Activated CD4-positive, alpha-beta T cell treated with anti-CD3 and anti-CD28 coated beads, Interleukin-2, amount 10 ng/mL, durations not matched to agents 24 days and 14 days (primary cell): Measurements from ENCODE around the gene TERC. TPM values are rescaled to one million over a fixed set of nuclear protein-coding genes. Genes with fewer than 3 reads are reported as not detected.

Source experiments
- DNase-seq: peaks from one replicate; pipeline ENCODE4 v3.0.0; 2022
- H3K27ac Mint-ChIP-seq: one replicate; pipeline ENCODE4 v1.8.0; 2022; ENCODE audit warnings: mild to moderate bottlenecking, mixed read lengths
- H3K27me3 Mint-ChIP-seq: one replicate; pipeline ENCODE4 v1.8.0; 2022; ENCODE audit warnings: mixed read lengths
- H3K36me3 Mint-ChIP-seq: one replicate; pipeline ENCODE4 v1.8.0; 2022; ENCODE audit warnings: low read depth, mild to moderate bottlenecking, mixed read lengths
- H3K4me1 Mint-ChIP-seq: one replicate; pipeline ENCODE4 v1.8.0; 2021; ENCODE audit warnings: mixed read lengths
- H3K4me3 Mint-ChIP-seq: one replicate; pipeline ENCODE4 v1.8.0; 2022; ENCODE audit warnings: mild to moderate bottlenecking, moderate library complexity, mixed read lengths
- H3K9me3 Mint-ChIP-seq: one replicate; pipeline ENCODE4 v1.8.0; 2021; ENCODE audit warnings: mixed read lengths
- intact Hi-C: fragments of 100-400 bp; cut with micrococcal nuclease; formaldehyde crosslinking; loops from one replicate; pipeline ENCODE4 v1.15.1; 2023
- total RNA-seq: library from RNA; stranded (reverse); gene quantifications from 2 replicates; pipeline ENCODE4 v1.2.3, GENCODE V29; 2022

The TERC gene
- 8.9 TPM in 1 of 2 replicates, not detected in the other for total RNA-seq

DNA sequence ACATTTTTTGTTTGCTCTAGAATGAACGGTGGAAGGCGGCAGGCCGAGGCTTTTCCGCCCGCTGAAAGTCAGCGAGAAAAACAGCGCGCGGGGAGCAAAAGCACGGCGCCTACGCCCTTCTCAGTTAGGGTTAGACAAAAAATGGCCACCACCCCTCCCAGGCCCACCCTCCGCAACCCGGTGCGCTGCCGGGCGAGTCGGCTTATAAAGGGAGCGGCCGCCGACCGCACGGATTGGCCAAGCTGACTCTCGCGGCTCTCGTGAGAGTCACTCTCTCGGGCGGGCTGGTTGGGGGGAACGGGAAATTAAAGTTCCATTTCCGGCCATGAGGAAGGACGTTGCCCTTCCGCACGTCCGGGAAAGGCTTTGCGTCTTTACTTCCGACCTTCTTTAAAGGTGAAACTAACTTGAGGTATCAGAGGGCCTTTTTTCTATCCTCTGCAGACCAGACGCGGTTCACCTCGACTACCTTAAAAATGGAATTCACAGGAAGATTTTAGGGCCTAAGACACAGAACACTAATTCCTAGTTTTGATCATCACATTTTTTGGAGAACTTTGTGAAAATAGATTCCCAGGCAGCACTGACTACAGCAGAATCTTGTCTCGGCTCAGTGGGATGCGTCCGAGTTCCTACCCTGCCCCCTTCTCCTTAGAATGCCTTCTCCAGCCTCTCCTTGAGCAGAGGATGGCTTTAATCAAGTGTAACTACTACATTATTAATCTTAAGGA lies at the start of gene TERC:
Gene TERC, minus strand, starts transcription at position 179 of the 731 bp plus-strand sequence.
- intact Hi-C loops, result loop anchor here (1.0 to 5.0 kb wide), 6 partner anchors 8 to 592 kb away; partner anchors contain the start of genes GPR160, LRRC34, LRRIQ4 and MYNN
- Mint-ChIP-seq H3K27ac (peak within 1 kb of the TSS; percentile 98), H3K4me3 (peak within 1 kb of the TSS; percentile 96), H3K4me1 (peaks cover 19% of the 10 kb centered on the region), H3K36me3 (peaks cover 1% of the 10 kb centered on the region), H3K27me3 (no peaks in the 10 kb centered on the region), H3K9me3 (no peaks in the 10 kb centered on the region)
- peak; percentile 96 for DNase-seq

GRCh38 chr3:169813757-169814517 lies 49.1 kb upstream of the TERC start:
- Mint-ChIP-seq H3K9me3 (peaks cover 7% of the 10 kb centered on the region), H3K4me3 (peak overlapping the region; percentile 92), H3K27me3 (peaks cover 25% of the 10 kb centered on the region), H3K27ac (peak overlapping the region; percentile 91), H3K36me3 (peaks cover 7% of the 10 kb centered on the region), H3K4me1 (peaks cover 32% of the 10 kb centered on the region)
- intact Hi-C loops, result loop anchor here (1.0 to 5.0 kb wide), 3 partner anchors 49 to 543 kb away; partner anchors contain the start of genes SKIL and TERC
- peak; percentile 93 for DNase-seq

DNA sequence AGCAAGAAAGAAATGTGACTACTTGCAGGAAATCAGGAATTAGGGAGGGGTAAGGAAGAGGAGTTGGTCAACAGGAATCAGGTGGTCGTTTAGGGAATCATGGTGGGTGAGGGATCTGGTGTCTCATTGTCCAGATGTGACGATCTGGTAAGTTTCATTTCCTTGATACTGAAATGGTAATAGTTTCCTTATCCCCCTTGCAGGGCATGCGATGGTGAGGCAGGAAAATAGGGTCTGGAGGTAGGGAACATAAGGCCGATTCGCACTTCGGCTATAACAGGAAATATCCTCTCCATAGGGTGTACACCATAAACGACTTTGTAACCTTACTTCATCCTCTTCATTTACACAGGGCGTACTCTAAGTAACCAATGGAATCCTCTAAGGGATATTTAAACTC lies 48.4 kb upstream of the TERC start:
- Mint-ChIP-seq H3K27me3 (peaks cover 20% of the 10 kb centered on the region), H3K36me3 (peaks cover 8% of the 10 kb centered on the region), H3K9me3 (peaks cover 7% of the 10 kb centered on the region), H3K4me3 (peak overlapping the region; percentile 92), H3K27ac (peak overlapping the region; percentile 91), H3K4me1 (peaks cover 37% of the 10 kb centered on the region)
- intact Hi-C loops, result loop anchor here (1.0 to 5.0 kb wide), 3 partner anchors 48 to 544 kb away; partner anchors contain the start of genes SKIL and TERC
- peak; percentile 59 for DNase-seq

- Mint-ChIP-seq H3K27me3 (peaks cover 14% of the 10 kb centered on the region), H3K4me3 (peak within 1 kb of the TSS; percentile 92), H3K9me3 (peaks cover 7% of the 10 kb centered on the region), H3K4me1 (peaks cover 40% of the 10 kb centered on the region), H3K36me3 (peaks cover 12% of the 10 kb centered on the region), H3K27ac (peak within 1 kb of the TSS; percentile 91)
- intact Hi-C loops, result loop anchor here (1.0 to 5.0 kb wide), 4 partner anchors 39 to 545 kb away; partner anchors contain the start of genes MYNN, SKIL and TERC
- peak; percentile 91 for DNase-seq
Observed at GRCh38 chr3:169812332-169813235, 47.7 kb upstream of the TERC start, which contains the start of the genes LRRC34 and LRRIQ4. LRRC34 (minus strand) TSS chr3:169812904; CDS start chr3:169812548, 356 bp downstream. LRRIQ4 (plus strand) TSS chr3:169812870; CDS start chr3:169821922, 9,052 bp downstream.

- H3K36me3 Mint-ChIP-seq, result peaks cover 12% of the 10 kb centered on the region
- H3K27ac Mint-ChIP-seq, result peak overlapping the region; percentile 91
- H3K4me3 Mint-ChIP-seq, result peak overlapping the region; percentile 92
- intact Hi-C loops, result loop anchor here (1.0 to 5.0 kb wide), 3 partner anchors 38 to 546 kb away; partner anchors contain the start of genes MYNN, SKIL and TERC
- peaks cover 40% of the 10 kb centered on the region for H3K4me1 Mint-ChIP-seq
- H3K27me3 Mint-ChIP-seq, result peaks cover 8% of the 10 kb centered on the region
- DNase-seq, result peak; percentile 76
- peaks cover 7% of the 10 kb centered on the region for H3K9me3 Mint-ChIP-seq
Observed at GRCh38 chr3:169811631-169812331, 46.9 kb upstream of the TERC start.

GRCh38 chr3:169809230-169809795 lies 44.5 kb upstream of the TERC start:
- H3K27ac Mint-ChIP-seq, result peak overlapping the region; percentile 77
- H3K4me3 Mint-ChIP-seq, result peak overlapping the region; percentile 43

DNA sequence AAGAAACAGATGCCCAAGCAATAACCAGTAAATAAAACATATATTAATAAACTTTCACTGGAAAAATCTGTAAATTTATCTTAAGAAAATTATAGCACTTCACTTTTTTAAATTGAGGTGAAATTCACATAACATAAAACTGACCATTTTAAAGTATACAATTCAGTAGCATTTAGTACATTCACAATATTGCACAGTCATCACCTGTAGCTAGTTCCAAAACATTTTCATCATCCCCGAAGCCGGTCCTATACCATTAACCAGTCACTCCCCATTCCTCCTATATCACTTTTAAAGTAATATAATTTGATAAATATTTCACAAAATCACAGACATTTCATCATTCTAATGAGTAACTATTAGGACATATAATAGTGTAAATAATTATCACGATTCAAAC lies 39.8 kb upstream of the TERC start:
- H3K27me3 Mint-ChIP-seq, result no peaks in the 10 kb centered on the region
- peaks cover 17% of the 10 kb centered on the region for H3K36me3 Mint-ChIP-seq
- intact Hi-C loops, result no loop called here
- peaks cover 15% of the 10 kb centered on the region for H3K4me1 Mint-ChIP-seq
- no peak for DNase-seq
- no peak overlapping the region for H3K4me3 Mint-ChIP-seq
- H3K27ac Mint-ChIP-seq, result no peak overlapping the region
- no peaks in the 10 kb centered on the region for H3K9me3 Mint-ChIP-seq

More at GRCh38 chr3:169809230-169809795, 44.5 kb upstream of the TERC start:
- intact Hi-C loops, result no loop called here
- H3K27me3 Mint-ChIP-seq, result no peaks in the 10 kb centered on the region
- DNase-seq, result peak; percentile 60
- peaks cover 38% of the 10 kb centered on the region for H3K4me1 Mint-ChIP-seq
- H3K9me3 Mint-ChIP-seq, result no peaks in the 10 kb centered on the region
- H3K36me3 Mint-ChIP-seq, result peaks cover 5% of the 10 kb centered on the region

DNA sequence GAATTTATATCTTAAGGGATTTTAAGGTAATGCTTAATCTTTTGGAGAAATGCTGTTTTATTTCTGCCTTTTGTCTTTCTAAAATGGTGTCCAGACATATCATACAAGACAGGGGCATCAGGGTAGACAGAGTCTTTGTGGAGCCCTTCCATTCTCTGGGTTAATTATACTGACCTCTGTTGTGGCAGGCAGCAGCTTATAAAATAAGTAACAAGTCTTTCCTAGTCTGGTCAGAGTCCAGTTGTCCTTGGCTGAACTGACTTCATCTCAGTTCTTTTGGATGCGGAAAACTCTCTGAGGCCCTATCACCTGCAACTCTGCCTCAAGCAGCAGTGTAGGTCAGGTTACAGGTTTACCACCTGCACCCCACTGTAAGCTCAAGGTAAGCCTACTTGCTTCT lies 27.5 kb upstream of the TERC start:
- peaks cover 6% of the 10 kb centered on the region for H3K4me1 Mint-ChIP-seq
- DNase-seq, result no peak
- no peaks in the 10 kb centered on the region for H3K9me3 Mint-ChIP-seq
- no peaks in the 10 kb centered on the region for H3K27me3 Mint-ChIP-seq
- no peak overlapping the region for H3K27ac Mint-ChIP-seq
- H3K36me3 Mint-ChIP-seq, result peaks cover 27% of the 10 kb centered on the region
- H3K4me3 Mint-ChIP-seq, result no peak overlapping the region
- intact Hi-C loops, result no loop called here

DNA sequence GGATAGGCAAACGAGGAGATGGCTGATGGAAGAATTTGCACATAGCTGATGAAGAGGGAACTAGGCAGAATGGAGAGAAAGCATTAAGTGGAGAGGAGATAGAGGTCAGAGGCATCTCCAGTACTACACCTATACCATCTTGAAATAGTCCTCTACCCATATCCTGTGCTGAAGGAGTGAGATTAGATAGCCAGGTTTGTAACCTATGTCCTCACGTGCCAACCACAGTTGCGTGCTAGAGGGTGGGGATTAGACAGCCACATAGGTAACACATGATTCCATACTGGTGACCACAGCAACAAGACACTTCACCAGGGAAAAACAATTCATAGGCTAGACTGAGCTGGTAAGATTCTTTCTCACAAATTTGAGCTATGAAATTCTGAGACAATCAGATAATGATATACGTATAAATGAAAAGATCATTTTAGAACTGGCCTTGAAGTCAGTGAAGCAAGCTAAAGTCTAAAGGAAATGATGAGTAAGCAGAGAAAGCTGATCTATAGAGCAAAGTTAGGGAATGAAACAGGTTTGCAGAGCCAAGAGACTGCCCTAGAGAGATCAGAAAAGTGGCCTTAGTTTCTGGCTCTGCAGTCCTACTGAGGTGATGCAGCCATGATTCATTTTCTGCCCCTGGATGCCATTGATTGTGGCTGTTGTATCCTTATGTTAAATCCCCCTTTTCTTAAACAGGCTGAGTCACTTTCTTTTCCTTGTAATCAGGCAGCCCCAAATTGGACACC lies 26.0 kb upstream of the TERC start:
- H3K9me3 Mint-ChIP-seq, result no peaks in the 10 kb centered on the region
- no peaks in the 10 kb centered on the region for H3K27me3 Mint-ChIP-seq
- H3K36me3 Mint-ChIP-seq, result peaks cover 36% of the 10 kb centered on the region
- H3K4me3 Mint-ChIP-seq, result no peak overlapping the region
- H3K4me1 Mint-ChIP-seq, result peaks cover 5% of the 10 kb centered on the region
- H3K27ac Mint-ChIP-seq, result no peak overlapping the region
- no peak for DNase-seq
- intact Hi-C loops, result loop anchor here (1.0 kb wide), 1 partner anchor 17 kb away; no protein-coding TSS in a partner anchor

DNA sequence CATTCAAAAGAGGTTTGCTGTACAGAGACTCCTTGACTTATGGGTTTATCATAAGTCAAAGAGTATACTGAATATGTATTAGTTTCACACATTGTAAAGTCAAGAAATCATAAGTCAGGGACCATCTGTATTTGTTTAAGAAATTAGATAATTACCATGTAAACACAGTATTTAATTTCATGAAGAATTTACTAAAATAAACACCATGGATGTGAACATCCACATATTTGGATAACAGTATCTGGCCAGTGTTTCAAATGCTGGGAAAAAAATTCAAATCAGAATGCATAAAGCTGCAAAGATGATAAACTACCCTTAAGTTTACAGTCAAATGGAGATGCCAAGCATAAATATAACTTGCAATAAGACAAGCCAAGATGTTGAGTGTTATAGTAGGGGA lies 25.4 kb upstream of the TERC start:
- Mint-ChIP-seq H3K4me1 (peaks cover 5% of the 10 kb centered on the region), H3K36me3 (peaks cover 41% of the 10 kb centered on the region), H3K9me3 (no peaks in the 10 kb centered on the region), H3K27me3 (no peaks in the 10 kb centered on the region), H3K27ac (no peak overlapping the region), H3K4me3 (no peak overlapping the region)
- DNase-seq, result no peak
- intact Hi-C loops, result no loop called here

DNA sequence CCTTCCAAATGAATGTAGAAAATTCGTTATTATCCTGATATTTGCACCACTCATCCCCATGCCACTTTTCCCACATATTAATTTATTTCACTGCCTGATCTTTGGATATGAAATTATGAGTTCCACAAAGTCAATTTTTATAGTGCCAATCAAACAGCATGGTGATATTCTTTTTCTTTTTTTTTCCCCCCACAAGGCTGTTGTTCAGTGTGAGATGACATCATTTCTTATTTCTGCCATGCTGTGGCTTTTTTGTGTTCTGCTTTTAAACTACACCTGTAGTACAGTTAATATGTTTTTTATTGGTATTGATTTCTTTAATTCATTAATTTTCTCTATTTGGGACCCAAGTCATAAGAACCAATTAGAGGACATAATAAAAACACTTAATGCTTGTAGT lies 22.9 kb upstream of the TERC start:
- no peaks in the 10 kb centered on the region for H3K27me3 Mint-ChIP-seq

GRCh38 chr3:169787120-169787519 lies 22.3 kb upstream of the TERC start:
- intact Hi-C loops, result no loop called here
- no peak overlapping the region for H3K4me3 Mint-ChIP-seq
- no peaks in the 10 kb centered on the region for H3K27me3 Mint-ChIP-seq
- DNase-seq, result no peak
- H3K27ac Mint-ChIP-seq, result no peak overlapping the region
- peaks cover 43% of the 10 kb centered on the region for H3K36me3 Mint-ChIP-seq
- no peaks in the 10 kb centered on the region for H3K9me3 Mint-ChIP-seq
- peaks cover 7% of the 10 kb centered on the region for H3K4me1 Mint-ChIP-seq

More for the DNA sequence above, 22.9 kb upstream of the TERC start:
- Mint-ChIP-seq H3K36me3 (peaks cover 42% of the 10 kb centered on the region), H3K9me3 (no peaks in the 10 kb centered on the region), H3K4me3 (no peak overlapping the region), H3K27ac (no peak overlapping the region), H3K4me1 (peaks cover 5% of the 10 kb centered on the region)
- intact Hi-C loops, result no loop called here
- no peak for DNase-seq
